Measurements from ENCODE around the gene VPS11. TPM values are rescaled to one million over a fixed set of nuclear protein-coding genes. Genes with fewer than 3 reads are reported as not detected.

Gene VPS11
- total RNA-seq, 1 experiment from 2014 or later = 20.2 TPM

GRCh38 chr11:119095066-119095880 lies 27.7 kb downstream of the VPS11 start (continued):
- TF ChIP-seq CTCF (IDR thresholded peaks at IDR 0.05) (no peak), IRF1 (CRISPR knock-in tag; IDR thresholded peaks at IDR 0.05) (peak; percentile 87), ZNF219 (CRISPR knock-in tag; IDR thresholded peaks at IDR 0.05; ENCODE audit: borderline replicate concordance) (no peak), ATF3 (CRISPR knock-in tag; conservative IDR thresholded peaks at IDR 0.05) (no peak), ATF6 (CRISPR knock-in tag; IDR thresholded peaks at IDR 0.05) (0 out of 2 replicates have a peak, but pooled peaks have one; percentile 40), MLX (CRISPR knock-in tag; IDR thresholded peaks at IDR 0.05) (peak; percentile 77; the same call in 1 of the 2 replicates), FOXP4 (CRISPR knock-in tag; IDR thresholded peaks at IDR 0.05) (peak; percentile 24; the same call in 1 of the 2 replicates), ETV6 (CRISPR knock-in tag; IDR thresholded peaks at IDR 0.05) (peak; percentile 93), ZNF317 (CRISPR knock-in tag; IDR thresholded peaks at IDR 0.05; ENCODE audit: borderline replicate concordance, low read depth) (peak; percentile 47; the same call in 1 of the 2 replicates), RELA (CRISPR knock-in tag; IDR thresholded peaks at IDR 0.05; ENCODE audit: borderline replicate concordance) (no peak; the same call in 1 of the 2 replicates), ATF2 (CRISPR knock-in tag; IDR thresholded peaks at IDR 0.05; ENCODE audit: borderline replicate concordance, low read depth) (no peak), HMGXB4 (CRISPR knock-in tag; IDR thresholded peaks at IDR 0.05) (peak; percentile 93), NFE2L1 (CRISPR knock-in tag; IDR thresholded peaks at IDR 0.05) (no peak; the same call in 1 of the 2 replicates), SOX15 (CRISPR knock-in tag; IDR thresholded peaks at IDR 0.05) (no peak), STAT6 (CRISPR knock-in tag; conservative IDR thresholded peaks at IDR 0.05; ENCODE audit: low read depth) (no peak), RORB (CRISPR knock-in tag; IDR thresholded peaks at IDR 0.05) (no peak), USF2 (CRISPR knock-in tag; IDR thresholded peaks at IDR 0.05) (no peak)

All from WTC11 (cell line).